ENCODE measurements around the gene RNASEH2A. TPM values are rescaled to one million over a fixed set of nuclear protein-coding genes. Genes with fewer than 3 reads are reported as not detected.
A peak's percentile ranks its signal among the peaks of the same experiment; 100 is the strongest.

Gene RNASEH2A
- total RNA-seq, 2 experiments from 2014 or later, result 1.5 to 2.7 TPM

- peak overlapping the region; percentile 98 for H3K4me3 ChIP-seq (ENCODE audit: low read length)
- DNase-seq, result peak; percentile 52 to 86 (median 74)
- ATAC-seq (ENCODE audit: poor library complexity), result no peak
- ChIA-PET POLR2A (interaction anchor here (0.5 to 8.3 kb wide), 34 partner anchors 9 to 1411 kb away, joined by 3 to 348 read pairs (median 6); partner anchors contain the start of genes CALR, DHPS, GCDH and GET3), CTCF (interaction anchor here (1.2 to 9.4 kb wide), 4 partner anchors 9 to 32 kb away, joined by 4 to 178 read pairs (median 12); partner anchors contain the start of gene HOOK2)
- no peaks in the 10 kb centered on the region for H3K9me3 ChIP-seq (ENCODE audit: control insufficient read depth in 1 of 2, insufficient read depth in 1 of 2, low read length in 2 of 2)
- intact Hi-C loops (cut with DNase I, micrococcal nuclease), result loop anchor here in 1 of 2 experiments (5.0 kb wide), 1 partner anchor 125 kb away; the partner anchor contains the start of genes MAN2B1 and WDR83
- H3K4me1 ChIP-seq (ENCODE audit: insufficient read depth, low read length), result peaks cover 63% of the 10 kb centered on the region
- peaks cover 10% of the 10 kb centered on the region for H3K36me3 ChIP-seq (ENCODE audit: insufficient read depth, low read length)
- Mint-ChIP-seq H3K27ac (peak overlapping the region; percentile 99), H3K36me3 (ENCODE audit: low read depth) (peaks cover 47% of the 10 kb centered on the region), H3K4me1 (ENCODE audit: low read depth) (peaks cover 56% of the 10 kb centered on the region), H3K27me3 (peaks cover 13% of the 10 kb centered on the region), H3K4me3 (peak overlapping the region; percentile 97), H3K9me3 (no peaks in the 10 kb centered on the region)
- H3K27ac ChIP-seq (ENCODE audit: low read depth in 1 of 2, low read length in 2 of 2), result peak overlapping the region; percentile 99 to 100
- no peak for TF ChIP-seq CTCF (IDR thresholded peaks at IDR 0.05)
- H3K27me3 ChIP-seq (ENCODE audit: control insufficient read depth in 1 of 2, insufficient read depth in 2 of 2, low read length in 2 of 2), result no peaks in the 10 kb centered on the region
Observed at GRCh38 chr19:12792051-12792852, 14.1 kb upstream of the RNASEH2A start.

GRCh38 chr19:12792853-12793289 lies 13.5 kb upstream of the RNASEH2A start:
- peak; percentile 1 for ATAC-seq (ENCODE audit: poor library complexity)
- Histone ChIP-seq H3K27ac (ENCODE audit: low read depth in 1 of 2, low read length in 2 of 2) (peak overlapping the region; percentile 99 to 100), H3K27me3 (ENCODE audit: control insufficient read depth in 1 of 2, insufficient read depth in 2 of 2, low read length in 2 of 2) (no peaks in the 10 kb centered on the region), H3K36me3 (ENCODE audit: insufficient read depth, low read length) (peaks cover 10% of the 10 kb centered on the region), H3K4me1 (ENCODE audit: insufficient read depth, low read length) (peaks cover 63% of the 10 kb centered on the region), H3K4me3 (ENCODE audit: low read length) (peak overlapping the region; percentile 98), H3K9me3 (ENCODE audit: control insufficient read depth in 1 of 2, insufficient read depth in 1 of 2, low read length in 2 of 2) (no peaks in the 10 kb centered on the region)
- ChIA-PET POLR2A (interaction anchor here (0.5 to 8.3 kb wide), 22 partner anchors 9 to 1728 kb away, joined by 3 to 348 read pairs (median 8); partner anchors contain the start of genes GCDH, GET3, HOOK2 and MAN2B1), CTCF (interaction anchor here (1.1 to 9.4 kb wide), 3 partner anchors 10 to 33 kb away, joined by 5 to 178 read pairs (median 14); partner anchors contain the start of gene HOOK2)
- peaks cover 13% of the 10 kb centered on the region for H3K27me3 Mint-ChIP-seq
- H3K4me3 Mint-ChIP-seq, result peak overlapping the region; percentile 97
- H3K27ac Mint-ChIP-seq, result peak overlapping the region; percentile 99
- peaks cover 47% of the 10 kb centered on the region for H3K36me3 Mint-ChIP-seq (ENCODE audit: low read depth)
- DNase-seq, result peak in 3 of 14 experiments; percentile 18 to 66 (median 48)
- intact Hi-C loops (cut with DNase I, micrococcal nuclease), result loop anchor here (1.0 to 5.0 kb wide), 2 partner anchors 11 to 126 kb away; partner anchors contain the start of genes MAN2B1 (in 1 of the 2) and WDR83 (in 1 of the 2)
- no peaks in the 10 kb centered on the region for H3K9me3 Mint-ChIP-seq
- H3K4me1 Mint-ChIP-seq (ENCODE audit: low read depth), result peaks cover 56% of the 10 kb centered on the region
- TF ChIP-seq CTCF (IDR thresholded peaks at IDR 0.05), result no peak

Data from CD4-positive, alpha-beta T cell (primary cell).